K562 (cell line): Measurements from ENCODE around the gene CSNK1D. TPM values are rescaled to one million over a fixed set of nuclear protein-coding genes. Genes with fewer than 3 reads are reported as not detected.

ENCODE experiments used
- E2F3 ChIP-seq: fragments of 250-450 bp; sonication (Bioruptor Pico); IDR thresholded peaks from 2 replicates; pipeline ENCODE4 v1.4.0; 2020; ENCODE audit warnings: mild to moderate bottlenecking
- GATAD2B ChIP-seq: fragments of 450-650 bp; IDR thresholded peaks from 2 replicates; pipeline ENCODE4 v1.6.1; 2017; ENCODE audit warnings: mild to moderate bottlenecking, borderline replicate concordance
- HDAC2 ChIP-seq: fragments of 450-650 bp; IDR thresholded peaks from 2 replicates; pipeline ENCODE4 v1.6.1; 2016; ENCODE audit warnings: mild to moderate bottlenecking
- ZBTB7A ChIP-seq: IDR thresholded peaks from 2 replicates; pipeline ENCODE4 v1.6.1; 2011; ENCODE audit warnings: low read depth, mild to moderate bottlenecking, low read length, moderate library complexity, borderline replicate concordance; ENCODE audit not compliant: control insufficient read depth
- ZFP1 ChIP-seq: fragments of 450-650 bp; formaldehyde crosslinking; IDR thresholded peaks from 2 replicates; pipeline ENCODE4 v1.4.0; 2020; ENCODE audit warnings: mild to moderate bottlenecking, mixed read lengths
- polyA plus RNA-seq, 8 experiments: library from polyadenylated mRNA; depleted of rRNA in 4 of 8; stranded (reverse) in 5 of 8; unstranded in 3 of 8; fragments of >200 nt; fragmentation: Nextera tagmentation in 2 of 8; fragmentation: Illumina TruSeq in 1 of 8; extraction: Ambion mirVana in 2 of 8; extraction: Trizol in 1 of 8; gene quantifications; 2 replicates each; pipeline versions ENCODE4 v1.2.1 to v1.2.3, GENCODE V29; 2011 to 2014; ENCODE audit warnings: inconsistent platforms in 1 of 8, missing spikeins in 1 of 8
- total RNA-seq, 7 experiments: library from RNA; depleted of rRNA in 6 of 7; stranded (reverse); fragments of >200 nt in 6 of 7; fragmentation: Illumina TruSeq in 2 of 7; extraction: Trizol in 2 of 7; gene quantifications; 2 replicates each; pipeline versions ENCODE4 v1.2.1 to v1.2.3, GENCODE V29; 2011 to 2021; ENCODE audit warnings: low replicate concordance in 1 of 7
- TF ChIP-seq, protein P1 (sequence below): sonication (generic); formaldehyde crosslinking; IDR thresholded peaks from 2 replicates; pipeline ENCODE4 v1.8.0; 2023; ENCODE audit warnings: mild to moderate bottlenecking, missing genetic modification reagents
- TF ChIP-seq, protein P2 (sequence below): sonication (generic); formaldehyde crosslinking; IDR thresholded peaks from 2 replicates; pipeline ENCODE4 v1.8.0; 2022; ENCODE audit warnings: mild to moderate bottlenecking, missing genetic modification reagents
- TF ChIP-seq, protein P3 (sequence below), 3 experiments: fragments of 200-800 bp in 1 of 3; fragments of 250-450 bp in 1 of 3; fragments of 450-650 bp in 1 of 3; sonication (Bioruptor Pico) in 1 of 3; sonication (Bioruptor generic) in 1 of 3; formaldehyde crosslinking in 1 of 3; IDR thresholded peaks; 2 replicates each; pipeline versions ENCODE4 v1.6.1 to v1.8.0; 2016 to 2022; ENCODE audit warnings: mild to moderate bottlenecking in 2 of 3, missing genetic modification characterization in 2 of 3, missing compliant biosample characterization in 1 of 3, moderate library complexity in 1 of 3

CSNK1D gene
- total and polyA plus RNA-seq, 9 of the 15 experiments (the other 6 are each of a cell fraction or from before 2014, with no cell fraction given), result 6.5 to 133 (median 41.3) TPM

DNA sequence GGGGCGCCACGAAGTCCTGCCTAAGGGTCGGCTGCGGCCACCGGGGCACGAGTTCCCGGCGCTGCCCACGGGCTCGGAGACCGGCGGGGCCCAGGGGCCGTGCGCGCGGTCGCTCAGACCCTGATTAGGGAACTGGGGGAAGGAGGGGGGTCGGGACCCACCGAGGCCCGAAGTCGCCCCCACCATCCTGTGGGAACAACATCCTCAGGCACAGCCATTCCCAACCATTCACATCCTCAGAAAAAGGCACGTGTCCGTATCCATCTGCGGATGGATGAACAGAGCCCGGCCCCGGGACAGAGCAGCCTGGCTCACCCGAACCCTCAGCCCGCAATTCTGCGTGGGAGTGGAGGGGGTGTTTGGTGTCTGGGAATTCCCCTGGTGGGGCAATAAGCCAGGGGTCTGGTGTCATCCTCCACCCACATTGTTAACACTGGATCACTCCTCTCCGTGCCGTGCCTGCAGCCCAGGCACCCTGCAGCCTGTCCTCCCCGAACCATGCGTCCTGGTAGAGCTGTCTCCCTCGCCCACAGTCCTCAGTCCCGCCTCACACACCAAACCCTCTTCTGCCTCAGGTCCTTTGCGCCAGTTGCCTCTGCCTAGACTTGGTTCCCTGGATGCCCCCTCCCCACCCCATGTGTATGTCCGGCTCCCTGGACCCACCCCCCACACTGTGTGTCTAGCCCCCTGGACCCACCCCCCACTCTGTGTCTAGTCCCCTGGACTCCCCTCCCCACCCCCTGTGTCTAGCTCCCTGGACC is 60.1 kb downstream of the CSNK1D start (continued):
- TF ChIP-seq, protein P1, sequence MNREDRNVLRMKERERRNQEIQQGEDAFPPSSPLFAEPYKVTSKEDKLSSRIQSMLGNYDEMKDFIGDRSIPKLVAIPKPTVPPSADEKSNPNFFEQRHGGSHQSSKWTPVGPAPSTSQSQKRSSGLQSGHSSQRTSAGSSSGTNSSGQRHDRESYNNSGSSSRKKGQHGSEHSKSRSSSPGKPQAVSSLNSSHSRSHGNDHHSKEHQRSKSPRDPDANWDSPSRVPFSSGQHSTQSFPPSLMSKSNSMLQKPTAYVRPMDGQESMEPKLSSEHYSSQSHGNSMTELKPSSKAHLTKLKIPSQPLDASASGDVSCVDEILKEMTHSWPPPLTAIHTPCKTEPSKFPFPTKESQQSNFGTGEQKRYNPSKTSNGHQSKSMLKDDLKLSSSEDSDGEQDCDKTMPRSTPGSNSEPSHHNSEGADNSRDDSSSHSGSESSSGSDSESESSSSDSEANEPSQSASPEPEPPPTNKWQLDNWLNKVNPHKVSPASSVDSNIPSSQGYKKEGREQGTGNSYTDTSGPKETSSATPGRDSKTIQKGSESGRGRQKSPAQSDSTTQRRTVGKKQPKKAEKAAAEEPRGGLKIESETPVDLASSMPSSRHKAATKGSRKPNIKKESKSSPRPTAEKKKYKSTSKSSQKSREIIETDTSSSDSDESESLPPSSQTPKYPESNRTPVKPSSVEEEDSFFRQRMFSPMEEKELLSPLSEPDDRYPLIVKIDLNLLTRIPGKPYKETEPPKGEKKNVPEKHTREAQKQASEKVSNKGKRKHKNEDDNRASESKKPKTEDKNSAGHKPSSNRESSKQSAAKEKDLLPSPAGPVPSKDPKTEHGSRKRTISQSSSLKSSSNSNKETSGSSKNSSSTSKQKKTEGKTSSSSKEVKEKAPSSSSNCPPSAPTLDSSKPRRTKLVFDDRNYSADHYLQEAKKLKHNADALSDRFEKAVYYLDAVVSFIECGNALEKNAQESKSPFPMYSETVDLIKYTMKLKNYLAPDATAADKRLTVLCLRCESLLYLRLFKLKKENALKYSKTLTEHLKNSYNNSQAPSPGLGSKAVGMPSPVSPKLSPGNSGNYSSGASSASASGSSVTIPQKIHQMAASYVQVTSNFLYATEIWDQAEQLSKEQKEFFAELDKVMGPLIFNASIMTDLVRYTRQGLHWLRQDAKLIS (CRISPR knock-in tag), result 0 out of 2 replicates have a peak, but pooled peaks have one; percentile 19
- TF ChIP-seq ZFP1 (CRISPR knock-in tag) (no peak), GATAD2B (peak; percentile 14; the same call in 1 of the 2 replicates), HDAC2 (peak; percentile 59; the same call in 1 of the 2 replicates), ZBTB7A (no peak; the same call in 1 of the 2 replicates), E2F3 (peak; percentile 51; the same call in 1 of the 2 replicates)
- TF ChIP-seq, protein P2, sequence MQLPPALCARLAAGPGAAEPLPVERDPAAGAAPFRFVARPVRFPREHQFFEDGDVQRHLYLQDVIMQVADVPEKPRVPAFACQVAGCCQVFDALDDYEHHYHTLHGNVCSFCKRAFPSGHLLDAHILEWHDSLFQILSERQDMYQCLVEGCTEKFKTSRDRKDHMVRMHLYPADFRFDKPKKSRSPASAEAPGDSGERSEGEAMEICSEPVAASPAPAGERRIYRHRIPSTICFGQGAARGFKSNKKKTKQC, result 0 out of 2 replicates have a peak, but pooled peaks have one; percentile 50
- TF ChIP-seq, protein P3, sequence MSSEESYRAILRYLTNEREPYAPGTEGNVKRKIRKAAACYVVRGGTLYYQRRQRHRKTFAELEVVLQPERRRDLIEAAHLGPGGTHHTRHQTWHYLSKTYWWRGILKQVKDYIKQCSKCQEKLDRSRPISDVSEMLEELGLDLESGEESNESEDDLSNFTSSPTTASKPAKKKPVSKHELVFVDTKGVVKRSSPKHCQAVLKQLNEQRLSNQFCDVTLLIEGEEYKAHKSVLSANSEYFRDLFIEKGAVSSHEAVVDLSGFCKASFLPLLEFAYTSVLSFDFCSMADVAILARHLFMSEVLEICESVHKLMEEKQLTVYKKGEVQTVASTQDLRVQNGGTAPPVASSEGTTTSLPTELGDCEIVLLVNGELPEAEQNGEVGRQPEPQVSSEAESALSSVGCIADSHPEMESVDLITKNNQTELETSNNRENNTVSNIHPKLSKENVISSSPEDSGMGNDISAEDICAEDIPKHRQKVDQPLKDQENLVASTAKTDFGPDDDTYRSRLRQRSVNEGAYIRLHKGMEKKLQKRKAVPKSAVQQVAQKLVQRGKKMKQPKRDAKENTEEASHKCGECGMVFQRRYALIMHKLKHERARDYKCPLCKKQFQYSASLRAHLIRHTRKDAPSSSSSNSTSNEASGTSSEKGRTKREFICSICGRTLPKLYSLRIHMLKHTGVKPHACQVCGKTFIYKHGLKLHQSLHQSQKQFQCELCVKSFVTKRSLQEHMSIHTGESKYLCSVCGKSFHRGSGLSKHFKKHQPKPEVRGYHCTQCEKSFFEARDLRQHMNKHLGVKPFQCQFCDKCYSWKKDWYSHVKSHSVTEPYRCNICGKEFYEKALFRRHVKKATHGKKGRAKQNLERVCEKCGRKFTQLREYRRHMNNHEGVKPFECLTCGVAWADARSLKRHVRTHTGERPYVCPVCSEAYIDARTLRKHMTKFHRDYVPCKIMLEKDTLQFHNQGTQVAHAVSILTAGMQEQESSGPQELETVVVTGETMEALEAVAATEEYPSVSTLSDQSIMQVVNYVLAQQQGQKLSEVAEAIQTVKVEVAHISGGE (CRISPR knock-in tag; IDR thresholded peaks at IDR 0.05), result peak in 1 of 3 experiments; percentile 95; a peak in 2 of 6 replicates
- TF ChIP-seq, all 486 proteins: peak for 48
